TTC549 (cell line): Measurements from ENCODE around the gene TSPAN4.

Experiments used
- FAIRE-seq: peaks from 2 replicates; lab custom pipeline; 2012; peaks lifted over from hg19 to GRCh38; lab: Jason Lieb, UNC

Gene TSPAN4

GRCh38 chr11:889257-889656, 46.6 kb downstream of the TSPAN4 start:
- FAIRE-seq, result no peak

GRCh38 chr11:889687-890475, 47.2 kb downstream of the TSPAN4 start:
- FAIRE-seq, result no peak

- no peak for FAIRE-seq
These were observed 48.3 kb downstream of the TSPAN4 start for GRCh38 chr11:890794-891540.

- FAIRE-seq, result no peak
These were observed 50.5 kb downstream of the TSPAN4 start for GRCh38 chr11:893008-893654.

- FAIRE-seq, result no peak
These were observed 52.0 kb downstream of the TSPAN4 start for GRCh38 chr11:894575-895201.

- FAIRE-seq, result no peak
These were observed 52.9 kb downstream of the TSPAN4 start for GRCh38 chr11:895331-896110.

GRCh38 chr11:897253-898142, 54.8 kb downstream of the TSPAN4 start:
- no peak for FAIRE-seq

GRCh38 chr11:898143-898511, 55.5 kb downstream of the TSPAN4 start:
- FAIRE-seq, result no peak

- FAIRE-seq, result no peak
These were observed 56.0 kb downstream of the TSPAN4 start for GRCh38 chr11:898540-899190.

GRCh38 chr11:899724-900123, 57.1 kb downstream of the TSPAN4 start:
- no peak for FAIRE-seq

- no peak for FAIRE-seq
These were observed 57.9 kb downstream of the TSPAN4 start for GRCh38 chr11:900545-900944.

GRCh38 chr11:901452-902061, 58.9 kb downstream of the TSPAN4 start:
- FAIRE-seq, result no peak

GRCh38 chr11:904380-904779, 61.7 kb downstream of the TSPAN4 start:
- FAIRE-seq, result no peak

- FAIRE-seq, result no peak
These were observed 63.3 kb downstream of the TSPAN4 start for GRCh38 chr11:905952-906351.

GRCh38 chr11:907668-908067, 65.0 kb downstream of the TSPAN4 start:
- no peak for FAIRE-seq

- FAIRE-seq, result no peak
These were observed 65.6 kb downstream of the TSPAN4 start for GRCh38 chr11:908273-908672.

GRCh38 chr11:909406-909805, 66.8 kb downstream of the TSPAN4 start:
- FAIRE-seq, result no peak

- no peak for FAIRE-seq
These were observed 67.5 kb downstream of the TSPAN4 start for GRCh38 chr11:910044-910588.

- FAIRE-seq, result no peak
These were observed 68.0 kb downstream of the TSPAN4 start, which contains the start of gene CHID1 for GRCh38 chr11:910589-911030. Gene CHID1, minus strand, starts transcription at chr11:910810. Its CDS starts 5,994 bp downstream, at chr11:904816.
